GM23248 (cell line): ENCODE results near the gene OR5H2. TPM values are rescaled to one million over a fixed set of nuclear protein-coding genes. Genes with fewer than 3 reads are reported as not detected.

Experiments used
- DNase-seq: peaks from one replicate; pipeline ENCODE4 v3.0.0-alpha.2; 2015
- H2AFZ ChIP-seq: fragments of 200-600 bp; sonication (generic); 2 replicates; pipeline ENCODE4 v1.6.1; 2016; ENCODE audit warnings: antibody characterized with exemption
- H3F3A ChIP-seq: fragments of 200-600 bp; sonication (generic); 2 replicates; pipeline ENCODE4 v1.6.1; 2016; ENCODE audit warnings: mild to moderate bottlenecking, antibody characterized with exemption, mixed run types; ENCODE audit not compliant: insufficient read depth
- H3K27ac ChIP-seq: fragments of 200-600 bp; sonication (generic); 2 replicates; pipeline ENCODE4 v1.5.1; 2016; ENCODE audit warnings: mild to moderate bottlenecking
- H3K27me3 ChIP-seq: fragments of 200-600 bp; sonication (generic); replicated peaks from 2 replicates; pipeline ENCODE4 v1.6.1; 2016; ENCODE audit warnings: mild to moderate bottlenecking; ENCODE audit not compliant: insufficient read depth
- H3K36me3 ChIP-seq: fragments of 200-600 bp; sonication (generic); 2 replicates; pipeline ENCODE4 v1.6.1; 2016; ENCODE audit warnings: low read depth, mild to moderate bottlenecking
- H3K4me1 ChIP-seq: fragments of 200-600 bp; sonication (generic); 2 replicates; pipeline ENCODE4 v1.6.1; 2016; ENCODE audit warnings: mild to moderate bottlenecking; ENCODE audit not compliant: insufficient read depth
- H3K4me2 ChIP-seq: fragments of 200-600 bp; sonication (generic); one replicate; pipeline ENCODE4 v1.6.1; 2016; ENCODE audit warnings: mild to moderate bottlenecking; ENCODE audit not compliant: unreplicated experiment
- H3K4me3 ChIP-seq: fragments of 200-600 bp; sonication (generic); 2 replicates; pipeline ENCODE4 v1.5.1; 2016; ENCODE audit warnings: mild to moderate bottlenecking
- H3K79me2 ChIP-seq: fragments of 200-600 bp; sonication (generic); 2 replicates; pipeline ENCODE4 v1.6.1; 2016; ENCODE audit warnings: mild to moderate bottlenecking; ENCODE audit not compliant: insufficient read depth
- H3K9ac ChIP-seq: fragments of 200-600 bp; sonication (generic); 2 replicates; pipeline ENCODE4 v1.6.1; 2016; ENCODE audit warnings: mild to moderate bottlenecking
- H3K9me2 ChIP-seq: fragments of 200-600 bp; sonication (generic); 2 replicates; pipeline ENCODE4 v1.6.1; 2016; ENCODE audit warnings: mixed run types, mild to moderate bottlenecking, moderate library complexity; ENCODE audit not compliant: insufficient read depth
- H3K9me3 ChIP-seq: fragments of 200-600 bp; sonication (generic); one replicate; pipeline ENCODE4 v1.6.1; 2017; ENCODE audit warnings: low read depth
- H4K20me1 ChIP-seq: fragments of 200-600 bp; sonication (generic); 2 replicates; pipeline ENCODE4 v1.6.0; 2016; ENCODE audit not compliant: insufficient read depth
- EZH2 ChIP-seq: fragments of 200-600 bp; sonication (generic); IDR thresholded peaks from 2 replicates; pipeline ENCODE4 v1.6.1; 2018; ENCODE audit warnings: antibody characterized with exemption, mild to moderate bottlenecking; ENCODE audit not compliant: insufficient read depth, poor library complexity, severe bottlenecking
- EZH2phosphoT487 ChIP-seq: fragments of 200-600 bp; sonication (generic); IDR thresholded peaks from 2 replicates; pipeline ENCODE4 v1.6.1; 2018; ENCODE audit warnings: antibody characterized with exemption, moderate library complexity, mild to moderate bottlenecking, low read depth; ENCODE audit not compliant: insufficient read depth
- WGBS, 2 experiments: methylation state at CpG; one replicate each; pipeline ENCODE4 v1.1.6; 2015 to 2017; ENCODE audit warnings: low lambda C conversion rate in 2 of 2, low coverage in 1 of 2; ENCODE audit errors: missing lambda C conversion rate in 2 of 2; 5-methylcytosine and 5-hydroxymethylcytosine counted together
- in situ Hi-C: fragments of 300-500 bp; cut with MboI; formaldehyde crosslinking; loops from 2 replicates; pipeline ENCODE4 v1.15.0; 2020
- polyA plus RNA-seq: library from polyadenylated mRNA; unstranded; fragments of >200 nt; fragmentation: Nextera tagmentation; extraction: Ambion mirVana; gene quantifications from 2 replicates; pipeline ENCODE4 v1.2.1, GENCODE V29; 2016
- total RNA-seq: library from RNA; depleted of rRNA; stranded (reverse); fragments of >200 nt; shearing (Covaris generic); gene quantifications from 2 replicates; pipeline ENCODE4 v1.2.3, GENCODE V29; 2014

Gene OR5H2
- total and polyA plus RNA-seq, 2 experiments from 2014 or later, result not detected

DNA sequence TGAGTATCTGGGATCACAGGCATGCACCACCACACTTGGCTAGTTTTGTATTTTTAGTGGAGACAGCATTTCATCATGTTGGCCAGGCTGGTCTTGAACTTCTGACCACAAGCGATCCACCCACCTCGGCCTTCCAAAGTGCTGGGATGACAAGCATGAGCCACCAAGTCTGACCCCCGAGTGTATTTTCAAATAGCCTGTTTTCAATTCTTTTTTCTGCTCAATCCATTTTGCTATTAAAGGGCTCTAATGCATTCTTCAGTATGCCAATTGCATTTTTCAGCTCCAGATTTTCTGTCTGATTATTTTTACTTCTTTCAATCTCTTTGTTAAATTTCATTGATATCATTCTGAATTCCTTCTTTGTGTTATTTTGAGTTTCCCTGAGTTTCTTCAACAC, 12.5 kb upstream of the OR5H2 start:
- 20 to 32% methylated on average over 3 of the region's 3 CpGs for WGBS, 2 experiments
- in situ Hi-C loops, result no loop called here
- no peaks in the 10 kb centered on the region for H3K9me2 ChIP-seq
- no peak overlapping the region for H3K9ac ChIP-seq
- H3F3A ChIP-seq, result no peaks in the 10 kb centered on the region
- H3K4me1 ChIP-seq, result no peaks in the 10 kb centered on the region
- no peak overlapping the region for H3K27ac ChIP-seq
- H3K9me3 ChIP-seq, result peaks cover 4% of the 10 kb centered on the region
- H3K36me3 ChIP-seq, result no peaks in the 10 kb centered on the region
- DNase-seq, result no peak
- H3K4me3 ChIP-seq, result no peak overlapping the region
- no peaks in the 10 kb centered on the region for H4K20me1 ChIP-seq
- no peaks in the 10 kb centered on the region for H3K27me3 ChIP-seq
- H3K4me2 ChIP-seq, result no peak overlapping the region
- TF ChIP-seq EZH2 (no peak), EZH2phosphoT487 (no peak)
- no peaks in the 10 kb centered on the region for H3K79me2 ChIP-seq
- H2AFZ ChIP-seq, result no peak overlapping the region

DNA sequence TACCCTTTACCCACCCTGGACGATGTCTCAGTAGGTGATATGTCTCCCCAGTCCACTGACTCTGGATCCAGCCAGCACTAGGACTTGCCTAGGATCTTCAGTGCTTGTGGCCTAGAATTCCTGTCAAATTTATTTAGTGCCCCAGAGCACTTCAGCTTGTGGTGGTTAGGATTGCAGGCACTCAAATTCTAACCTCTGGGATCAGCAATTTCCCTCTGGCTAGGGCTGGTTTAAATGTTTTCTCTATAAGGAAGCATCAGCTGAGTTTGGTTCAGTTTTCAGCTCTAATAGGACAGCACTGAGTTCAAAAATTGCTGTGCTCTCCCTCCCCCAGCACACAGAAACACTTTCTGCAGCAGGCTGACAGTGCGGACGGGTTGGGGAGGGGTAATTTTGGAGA, 10.2 kb upstream of the OR5H2 start:
- in situ Hi-C loops, result no loop called here
- TF ChIP-seq EZH2 (no peak), EZH2phosphoT487 (no peak)
- 4 to 10% methylated on average over 3 of the region's 3 CpGs for WGBS, 2 experiments

DNA sequence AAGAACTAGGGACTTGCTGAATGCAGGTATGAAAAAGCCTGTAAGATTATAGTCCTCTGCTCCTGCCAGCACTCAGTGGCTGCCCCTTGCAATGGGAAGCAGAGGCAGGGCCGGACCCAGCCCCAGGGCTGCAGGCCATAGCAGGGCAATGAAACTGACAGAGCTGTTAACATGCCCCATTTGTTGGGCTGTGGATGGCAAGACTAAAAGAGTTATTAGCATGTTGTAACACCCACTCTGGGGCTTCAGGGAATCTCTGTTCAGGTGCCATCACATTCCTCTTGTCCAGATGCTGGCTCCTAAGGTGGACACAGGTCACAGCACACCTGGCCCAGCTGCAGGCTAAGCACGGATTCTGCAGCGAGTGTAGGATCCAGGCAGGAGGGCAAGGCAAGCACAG, 7.4 kb upstream of the OR5H2 start:
- no peak for TF ChIP-seq EZH2
- no peak for TF ChIP-seq EZH2phosphoT487
- Histone ChIP-seq H3K9ac (no peak overlapping the region), H3K4me3 (no peak overlapping the region), H4K20me1 (no peaks in the 10 kb centered on the region), H3K36me3 (no peaks in the 10 kb centered on the region), H3K79me2 (no peaks in the 10 kb centered on the region), H3K9me2 (no peaks in the 10 kb centered on the region), H3K4me1 (no peaks in the 10 kb centered on the region), H3K27me3 (no peaks in the 10 kb centered on the region), H3F3A (no peaks in the 10 kb centered on the region), H3K4me2 (no peak overlapping the region), H3K9me3 (peaks cover 4% of the 10 kb centered on the region), H2AFZ (no peak overlapping the region), H3K27ac (no peak overlapping the region)
- WGBS, 2 experiments, result 21 to 33% methylated on average over 3 of the region's 3 CpGs
- DNase-seq, result no peak
- in situ Hi-C loops, result no loop called here

More for the DNA sequence above, 10.2 kb upstream of the OR5H2 start:
- Histone ChIP-seq H3K79me2 (no peaks in the 10 kb centered on the region), H3K36me3 (no peaks in the 10 kb centered on the region), H3K4me2 (no peak overlapping the region), H4K20me1 (no peaks in the 10 kb centered on the region), H3K4me3 (no peak overlapping the region), H3F3A (no peaks in the 10 kb centered on the region), H2AFZ (no peak overlapping the region), H3K27me3 (no peaks in the 10 kb centered on the region), H3K9ac (no peak overlapping the region), H3K27ac (no peak overlapping the region), H3K4me1 (no peaks in the 10 kb centered on the region), H3K9me2 (no peaks in the 10 kb centered on the region), H3K9me3 (peaks cover 4% of the 10 kb centered on the region)
- no peak for DNase-seq

DNA sequence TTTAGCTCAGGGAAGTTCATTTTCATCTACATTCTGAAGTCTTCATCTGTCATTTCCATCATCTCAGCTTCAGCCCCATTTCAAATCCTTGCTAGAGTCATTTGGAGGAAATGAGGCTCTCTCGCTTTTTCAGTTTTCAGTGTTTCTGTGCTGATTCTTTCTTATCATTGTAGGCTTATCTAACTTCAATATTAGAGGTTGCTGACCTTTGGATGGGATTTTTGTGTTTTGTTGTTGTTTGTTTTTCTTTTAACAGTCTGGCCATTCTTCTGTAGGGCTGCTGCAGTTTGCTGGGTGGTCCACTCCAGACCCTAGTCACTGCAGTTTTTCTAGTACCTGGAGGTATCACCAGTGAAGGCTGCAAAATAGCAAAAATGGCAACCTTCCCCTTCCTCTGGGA, 8.6 kb downstream of the OR5H2 start:
- Histone ChIP-seq H3K9me2 (no peaks in the 10 kb centered on the region), H3K9me3 (no peaks in the 10 kb centered on the region), H3K27me3 (no peaks in the 10 kb centered on the region), H4K20me1 (no peaks in the 10 kb centered on the region), H3K36me3 (no peaks in the 10 kb centered on the region), H3K4me2 (no peak overlapping the region), H3K27ac (no peak overlapping the region), H3F3A (no peaks in the 10 kb centered on the region), H3K4me1 (no peaks in the 10 kb centered on the region), H2AFZ (no peak overlapping the region), H3K4me3 (no peak overlapping the region), H3K9ac (no peak overlapping the region), H3K79me2 (no peaks in the 10 kb centered on the region)
- in situ Hi-C loops, result no loop called here
- 2 to 7% methylated on average over 1 of the region's 1 CpG for WGBS, 2 experiments
- no peak for TF ChIP-seq EZH2
- TF ChIP-seq EZH2phosphoT487, result no peak
- DNase-seq, result no peak

DNA sequence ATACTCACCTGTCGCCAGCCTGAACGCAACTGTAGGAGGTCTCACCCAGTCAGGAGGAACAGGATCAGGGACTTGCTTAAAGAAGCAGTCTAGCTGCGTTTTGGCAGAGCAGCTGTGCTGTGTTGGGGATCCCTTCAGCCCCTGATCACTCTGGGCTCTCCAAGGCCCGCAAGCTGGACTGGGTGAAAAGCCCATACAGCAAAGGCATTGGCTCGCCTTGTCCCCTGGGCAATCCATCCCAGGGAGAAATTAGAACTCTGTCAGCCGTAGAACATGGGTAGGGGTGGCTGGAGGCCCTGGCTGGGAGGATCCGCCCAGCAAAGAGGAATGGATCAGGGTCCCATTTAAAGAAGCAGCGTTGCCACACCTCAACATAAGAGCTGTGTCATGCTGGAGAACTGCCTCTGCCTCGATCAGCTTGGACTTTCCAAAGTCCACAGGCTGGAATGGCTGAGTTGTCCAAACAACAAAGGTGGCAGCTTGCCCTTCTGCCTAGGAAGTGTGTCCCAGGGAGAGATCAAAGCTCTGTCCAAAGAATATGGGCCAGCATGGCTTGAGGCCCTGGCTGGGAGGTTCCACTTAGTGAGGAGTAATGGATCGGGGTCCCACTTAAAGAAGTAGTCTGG, 9.1 kb downstream of the OR5H2 start:
- no peak overlapping the region for H3K9ac ChIP-seq
- DNase-seq, result no peak
- H3K36me3 ChIP-seq, result no peaks in the 10 kb centered on the region
- WGBS, 2 experiments, result 19 to 22% methylated on average over 9 to 10 of the region's 10 CpGs
- no peak overlapping the region for H3K4me3 ChIP-seq
- no peaks in the 10 kb centered on the region for H3K9me2 ChIP-seq
- no peak overlapping the region for H3K27ac ChIP-seq
- no peaks in the 10 kb centered on the region for H3K9me3 ChIP-seq
- H4K20me1 ChIP-seq, result no peaks in the 10 kb centered on the region
- no peaks in the 10 kb centered on the region for H3K27me3 ChIP-seq
- TF ChIP-seq EZH2phosphoT487 (no peak), EZH2 (no peak)
- no peaks in the 10 kb centered on the region for H3K79me2 ChIP-seq
- H2AFZ ChIP-seq, result no peak overlapping the region
- no peaks in the 10 kb centered on the region for H3F3A ChIP-seq
- no peaks in the 10 kb centered on the region for H3K4me1 ChIP-seq
- H3K4me2 ChIP-seq, result no peak overlapping the region
- in situ Hi-C loops, result no loop called here
